Transverse colon (tissue), 4 donors: Measurements from ENCODE around the gene DISC1.

Experiments
- EP300 ChIP-seq: sonication (generic); formaldehyde crosslinking; IDR thresholded peaks from one replicate; pipeline ENCODE4 v1.6.1; 2017; ENCODE audit warnings: antibody characterized with exemption, low read depth
- POLR2A ChIP-seq: fragments of 450-650 bp; IDR thresholded peaks from one replicate; pipeline ENCODE4 v1.6.1; 2016; ENCODE audit warnings: antibody characterized with exemption, mild to moderate bottlenecking, moderate library complexity
- POLR2AphosphoS5 ChIP-seq, 3 donors: sonication (generic); formaldehyde crosslinking; IDR thresholded peaks; one replicate each; pipeline ENCODE4 v1.6.1; 2016; ENCODE audit warnings: antibody characterized with exemption in 3 of 3
- TF ChIP-seq, protein P1 (sequence below), 5 experiments: fragments of 200-600 bp in 3 of 5; fragments of 450-650 bp in 2 of 5; sonication (generic) in 3 of 5; IDR thresholded peaks; 1 replicate in 2 of 5; 2 replicates in 3 of 5; pipeline ENCODE4 v1.5.1; 2016 to 2017; ENCODE audit warnings: antibody characterized with exemption in 5 of 5, inconsistent platforms in 3 of 5, mild to moderate bottlenecking in 2 of 5, moderate library complexity in 1 of 5

DNA sequence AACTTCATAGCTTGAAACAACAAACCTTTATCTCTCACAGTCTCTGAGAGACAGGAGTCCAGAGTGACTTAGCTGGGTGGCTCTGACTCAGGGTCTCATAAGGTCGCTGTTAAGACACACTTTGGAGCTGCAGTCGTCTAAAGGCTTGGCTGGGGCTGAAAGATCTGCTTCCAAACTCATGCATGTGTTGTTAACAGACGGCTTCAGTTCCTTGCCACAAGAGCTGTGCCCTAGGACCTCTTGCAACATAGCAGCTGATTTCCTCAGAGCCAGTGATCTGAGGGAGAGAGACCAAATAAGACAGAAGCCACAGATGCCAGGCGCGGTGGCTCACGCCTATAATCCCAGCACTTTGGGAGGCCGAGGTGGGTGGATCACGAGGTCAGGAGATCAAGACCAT is 176.8 kb downstream of the DISC1 start:
- TF ChIP-seq, protein P1, sequence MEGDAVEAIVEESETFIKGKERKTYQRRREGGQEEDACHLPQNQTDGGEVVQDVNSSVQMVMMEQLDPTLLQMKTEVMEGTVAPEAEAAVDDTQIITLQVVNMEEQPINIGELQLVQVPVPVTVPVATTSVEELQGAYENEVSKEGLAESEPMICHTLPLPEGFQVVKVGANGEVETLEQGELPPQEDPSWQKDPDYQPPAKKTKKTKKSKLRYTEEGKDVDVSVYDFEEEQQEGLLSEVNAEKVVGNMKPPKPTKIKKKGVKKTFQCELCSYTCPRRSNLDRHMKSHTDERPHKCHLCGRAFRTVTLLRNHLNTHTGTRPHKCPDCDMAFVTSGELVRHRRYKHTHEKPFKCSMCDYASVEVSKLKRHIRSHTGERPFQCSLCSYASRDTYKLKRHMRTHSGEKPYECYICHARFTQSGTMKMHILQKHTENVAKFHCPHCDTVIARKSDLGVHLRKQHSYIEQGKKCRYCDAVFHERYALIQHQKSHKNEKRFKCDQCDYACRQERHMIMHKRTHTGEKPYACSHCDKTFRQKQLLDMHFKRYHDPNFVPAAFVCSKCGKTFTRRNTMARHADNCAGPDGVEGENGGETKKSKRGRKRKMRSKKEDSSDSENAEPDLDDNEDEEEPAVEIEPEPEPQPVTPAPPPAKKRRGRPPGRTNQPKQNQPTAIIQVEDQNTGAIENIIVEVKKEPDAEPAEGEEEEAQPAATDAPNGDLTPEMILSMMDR (IDR thresholded peaks at IDR 0.05): no peak
- TF ChIP-seq EP300 (no peak), POLR2AphosphoS5 (IDR thresholded peaks at IDR 0.05) (no peak), POLR2A (no peak)
